Smooth muscle cell (in vitro differentiated cells): ENCODE measurements around the gene USP33. TPM values are rescaled to one million over a fixed set of nuclear protein-coding genes. Genes with fewer than 3 reads are reported as not detected.
"Not testable (repeated sequence)": the region's sequence is repeated elsewhere in the genome, so short reads cannot be mapped to it uniquely, and the experiment has no call there.

Experiments used
- DNase-seq: peaks from one replicate; lab custom pipeline; 2025; ENCODE audit not compliant: unreplicated experiment; lab: John Stamatoyannopoulos, UW
- H2AFZ ChIP-seq: fragments of 200-600 bp; sonication (generic); 2 replicates; pipeline ENCODE4 v1.6.0; 2016; ENCODE audit warnings: antibody characterized with exemption, low read depth, mild to moderate bottlenecking
- H3F3A ChIP-seq: fragments of 200-600 bp; sonication (generic); 2 replicates; pipeline ENCODE4 v1.6.0; 2017; ENCODE audit warnings: antibody characterized with exemption, low read depth
- H3K27ac ChIP-seq: fragments of 200-600 bp; sonication (generic); 2 replicates; pipeline ENCODE4 v1.5.1; 2016; ENCODE audit warnings: low read depth, mild to moderate bottlenecking
- H3K27me3 ChIP-seq: fragments of 200-600 bp; sonication (generic); 2 replicates; pipeline ENCODE4 v1.6.1; 2016; ENCODE audit warnings: low read depth, mild to moderate bottlenecking
- H3K36me3 ChIP-seq: fragments of 200-600 bp; sonication (generic); 2 replicates; pipeline ENCODE4 v1.5.1; 2016; ENCODE audit warnings: low read depth
- H3K4me1 ChIP-seq: fragments of 200-600 bp; sonication (generic); 2 replicates; pipeline ENCODE4 v1.5.1; 2016; ENCODE audit warnings: low read depth
- H3K4me2 ChIP-seq: fragments of 200-600 bp; sonication (generic); 2 replicates; pipeline ENCODE4 v1.6.0; 2016; ENCODE audit warnings: mild to moderate bottlenecking
- H3K4me3 ChIP-seq: fragments of 200-600 bp; sonication (generic); 2 replicates; pipeline ENCODE4 v1.5.1; 2016; ENCODE audit warnings: mild to moderate bottlenecking
- H3K79me2 ChIP-seq: fragments of 200-600 bp; sonication (generic); 2 replicates; pipeline ENCODE4 v1.6.0; 2016; ENCODE audit warnings: low read depth, mild to moderate bottlenecking
- H3K9ac ChIP-seq: fragments of 200-600 bp; sonication (generic); 2 replicates; pipeline ENCODE4 v1.6.0; 2016; ENCODE audit warnings: low read depth
- H3K9me3 ChIP-seq: fragments of 200-600 bp; sonication (generic); replicated peaks from 2 replicates; pipeline ENCODE4 v1.5.1; 2016; ENCODE audit warnings: low read depth
- H4K20me1 ChIP-seq: fragments of 200-600 bp; sonication (generic); 2 replicates; pipeline ENCODE4 v1.6.0; 2016; ENCODE audit warnings: low read depth
- CTCF ChIP-seq: fragments of 200-600 bp; sonication (generic); IDR thresholded peaks from 2 replicates; pipeline ENCODE4 v1.5.1; 2017; ENCODE audit warnings: borderline replicate concordance, mild to moderate bottlenecking, antibody characterized with exemption; ENCODE audit not compliant: insufficient read depth, poor library complexity, severe bottlenecking
- WGBS: methylation state at CpG from one replicate; pipeline ENCODE4 v1.1.7; 2016; ENCODE audit warnings: low lambda C conversion rate; 5-methylcytosine and 5-hydroxymethylcytosine counted together
- polyA plus RNA-seq: library from polyadenylated mRNA; unstranded; fragments of >200 nt; fragmentation: Nextera tagmentation; extraction: Ambion mirVana; gene quantifications from 2 replicates; pipeline ENCODE4 v1.2.1, GENCODE V29; 2016
- total RNA-seq: library from RNA; depleted of rRNA; stranded (reverse); fragments of >200 nt; gene quantifications from 2 replicates; pipeline ENCODE4 v1.2.3, GENCODE V29; 2014

USP33 gene
- total and polyA plus RNA-seq, 2 experiments from 2014 or later, result 26.4 to 41.3 TPM

GRCh38 chr1:77706321-77706720 is 53.3 kb downstream of the USP33 start:
- Histone ChIP-seq H3K36me3 (peaks cover 21% of the 10 kb centered on the region), H3K79me2 (no peaks in the 10 kb centered on the region), H3K27me3 (no peaks in the 10 kb centered on the region), H3F3A (no peaks in the 10 kb centered on the region), H4K20me1 (no peaks in the 10 kb centered on the region), H2AFZ (no peak overlapping the region), H3K4me1 (no peaks in the 10 kb centered on the region), H3K9ac (no peak overlapping the region), H3K4me3 (no peak overlapping the region), H3K27ac (no peak overlapping the region), H3K4me2 (no peak overlapping the region), H3K9me3 (no peaks in the 10 kb centered on the region)
- WGBS, result 89% methylated on average over 4 of the region's 4 CpGs
- TF ChIP-seq CTCF, result no peak
- no peak for DNase-seq

GRCh38 chr1:77704736-77705135 is 54.9 kb downstream of the USP33 start:
- 80% methylated on average over 2 of the region's 2 CpGs for WGBS
- H3K4me2 ChIP-seq, result no peak overlapping the region
- no peak for TF ChIP-seq CTCF

DNA sequence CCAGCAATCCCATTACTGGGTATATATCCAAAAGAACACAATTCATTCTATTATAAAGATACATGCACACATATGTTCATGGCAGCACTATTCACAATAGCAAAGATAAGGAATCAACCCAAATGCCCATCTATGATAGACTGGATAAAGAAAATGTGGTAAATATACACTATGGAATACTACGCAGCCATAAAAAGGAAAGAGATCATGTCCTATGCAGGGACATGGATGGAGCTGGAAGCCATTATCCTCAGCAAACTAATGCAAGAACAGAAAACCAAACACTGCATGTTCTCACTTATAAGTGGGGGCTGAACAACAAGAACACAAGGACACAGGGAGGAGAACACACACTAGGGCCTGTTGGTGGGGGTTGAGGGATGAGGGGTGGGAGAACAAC is 60.0 kb downstream of the USP33 start:
- not testable (repeated sequence) for H3K9me3 ChIP-seq, H2AFZ ChIP-seq, H3K4me2 ChIP-seq, H3K27ac ChIP-seq, H3K36me3 ChIP-seq, H3K4me3 ChIP-seq, H4K20me1 ChIP-seq, H3K27me3 ChIP-seq, H3K9ac ChIP-seq, DNase-seq, H3K4me1 ChIP-seq, H3F3A ChIP-seq, H3K79me2 ChIP-seq
- WGBS, result 100% methylated on average over 1 of the region's 1 CpG

More at GRCh38 chr1:77704736-77705135, 54.9 kb downstream of the USP33 start:
- H3F3A ChIP-seq, result no peaks in the 10 kb centered on the region
- no peaks in the 10 kb centered on the region for H3K79me2 ChIP-seq
- H3K36me3 ChIP-seq, result peaks cover 13% of the 10 kb centered on the region
- H2AFZ ChIP-seq, result no peak overlapping the region
- H3K27ac ChIP-seq, result no peak overlapping the region
- no peak for DNase-seq
- no peaks in the 10 kb centered on the region for H3K9me3 ChIP-seq
- H3K4me3 ChIP-seq, result no peak overlapping the region
- H4K20me1 ChIP-seq, result no peaks in the 10 kb centered on the region
- no peaks in the 10 kb centered on the region for H3K27me3 ChIP-seq
- no peak overlapping the region for H3K9ac ChIP-seq
- no peaks in the 10 kb centered on the region for H3K4me1 ChIP-seq

DNA sequence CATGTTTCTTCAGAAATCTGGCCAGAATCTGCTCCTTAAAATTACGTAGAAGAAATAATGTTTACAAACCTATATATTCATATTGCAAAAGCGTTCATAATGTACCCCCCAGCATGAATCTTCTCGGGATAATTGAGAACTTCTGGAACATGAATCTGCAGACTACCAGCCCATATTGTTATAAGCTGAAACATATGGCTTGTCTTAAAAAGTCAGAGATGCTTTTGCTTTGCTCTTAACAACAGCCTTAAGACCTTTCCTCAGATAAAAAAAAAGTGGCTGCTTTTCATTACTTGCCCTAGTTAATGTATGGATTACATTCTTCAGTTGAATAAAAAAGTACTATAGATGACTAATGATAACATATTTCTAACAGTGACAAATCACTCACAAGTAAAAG is 62.2 kb downstream of the USP33 start:
- Histone ChIP-seq H3K4me1 (no peaks in the 10 kb centered on the region), H3K4me3 (no peak overlapping the region), H2AFZ (no peak overlapping the region), H3K9ac (no peak overlapping the region), H3K27me3 (no peaks in the 10 kb centered on the region), H3K27ac (no peak overlapping the region), H3K4me2 (no peak overlapping the region), H4K20me1 (no peaks in the 10 kb centered on the region), H3K9me3 (no peaks in the 10 kb centered on the region), H3K79me2 (no peaks in the 10 kb centered on the region), H3F3A (no peaks in the 10 kb centered on the region), H3K36me3 (no peaks in the 10 kb centered on the region)
- no peak for TF ChIP-seq CTCF
- 94% methylated on average over 3 of the region's 3 CpGs for WGBS
- no peak for DNase-seq
